NB4 (cell line): ENCODE measurements around the gene CPSF7.

Experiments used
- DNase-seq: peaks from one replicate; pipeline ENCODE4 v3.0.0; 2010; ENCODE audit warnings: low read depth
- H3K4me3 ChIP-seq: one replicate; pipeline ENCODE4 v1.5.1; 2011; ENCODE audit warnings: mild to moderate bottlenecking, low read depth, low read length, moderate library complexity
- CTCF ChIP-seq: IDR thresholded peaks from one replicate; pipeline ENCODE4 v1.5.1; 2012; ENCODE audit warnings: low read depth, low read length
- MAX ChIP-seq: IDR thresholded peaks from 2 replicates; pipeline ENCODE4 v1.6.1; 2011; ENCODE audit warnings: low read depth, low read length
- MYC ChIP-seq: IDR thresholded peaks from 2 replicates; pipeline ENCODE4 v1.6.1; 2011; ENCODE audit warnings: low read depth, low read length
- POLR2A ChIP-seq: IDR thresholded peaks from 2 replicates; pipeline ENCODE4 v1.6.1; 2011; ENCODE audit warnings: mild to moderate bottlenecking; ENCODE audit not compliant: insufficient read length; ENCODE audit errors: extremely low read depth

Gene CPSF7, protein sequence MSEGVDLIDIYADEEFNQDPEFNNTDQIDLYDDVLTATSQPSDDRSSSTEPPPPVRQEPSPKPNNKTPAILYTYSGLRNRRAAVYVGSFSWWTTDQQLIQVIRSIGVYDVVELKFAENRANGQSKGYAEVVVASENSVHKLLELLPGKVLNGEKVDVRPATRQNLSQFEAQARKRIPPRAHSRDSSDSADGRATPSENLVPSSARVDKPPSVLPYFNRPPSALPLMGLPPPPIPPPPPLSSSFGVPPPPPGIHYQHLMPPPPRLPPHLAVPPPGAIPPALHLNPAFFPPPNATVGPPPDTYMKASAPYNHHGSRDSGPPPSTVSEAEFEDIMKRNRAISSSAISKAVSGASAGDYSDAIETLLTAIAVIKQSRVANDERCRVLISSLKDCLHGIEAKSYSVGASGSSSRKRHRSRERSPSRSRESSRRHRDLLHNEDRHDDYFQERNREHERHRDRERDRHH

GRCh38 chr11:61429691-61430582, at the start of gene CPSF7, which contains the start of gene SDHAF2:
TSS of gene CPSF7 (minus strand) at chr11:61429975. CDS start at chr11:61429235, 740 bp downstream.
TSS of gene SDHAF2 (plus strand) at chr11:61430124. CDS start at chr11:61430147, 23 bp downstream.
- peak; percentile 98 for DNase-seq
- TF ChIP-seq MAX (peak; percentile 54; the same call in 1 of the 2 replicates), MYC (peak; percentile 71), CTCF (no peak), POLR2A (peak; percentile 92)
- H3K4me3 ChIP-seq: peak within 1 kb of the TSS; percentile 89

DNA sequence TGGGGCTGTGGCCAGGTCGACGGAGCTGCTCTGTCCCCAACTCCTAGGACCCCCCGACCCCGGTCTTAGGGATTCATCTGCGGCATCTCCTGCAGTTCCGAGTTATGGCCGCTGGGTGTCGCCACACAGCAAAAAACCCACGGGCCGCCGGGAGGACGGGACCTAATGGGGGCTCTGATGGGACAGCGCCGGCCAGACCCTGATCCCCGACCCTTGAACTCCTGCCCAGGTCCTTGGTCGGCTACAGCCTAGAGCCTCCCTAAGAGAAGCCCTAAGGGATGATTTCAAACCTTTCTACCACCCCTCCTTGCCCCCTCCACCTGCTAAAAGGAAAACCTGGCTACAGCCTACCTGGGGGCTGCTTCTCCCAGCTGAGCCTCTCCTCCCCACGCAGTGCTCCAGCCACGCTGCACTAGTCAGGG, 48.0 kb upstream of the CPSF7 start:
- no peak overlapping the region for H3K4me3 ChIP-seq
- TF ChIP-seq MAX: no peak
- no peak for TF ChIP-seq POLR2A
- peak; percentile 89 for TF ChIP-seq CTCF
- DNase-seq: peak; percentile 56

GRCh38 chr11:61477126-61477525, 47.4 kb upstream of the CPSF7 start:
- DNase-seq: no peak
- TF ChIP-seq MYC (no peak), MAX (no peak), POLR2A (no peak), CTCF (no peak)
- no peak overlapping the region for H3K4me3 ChIP-seq

DNA sequence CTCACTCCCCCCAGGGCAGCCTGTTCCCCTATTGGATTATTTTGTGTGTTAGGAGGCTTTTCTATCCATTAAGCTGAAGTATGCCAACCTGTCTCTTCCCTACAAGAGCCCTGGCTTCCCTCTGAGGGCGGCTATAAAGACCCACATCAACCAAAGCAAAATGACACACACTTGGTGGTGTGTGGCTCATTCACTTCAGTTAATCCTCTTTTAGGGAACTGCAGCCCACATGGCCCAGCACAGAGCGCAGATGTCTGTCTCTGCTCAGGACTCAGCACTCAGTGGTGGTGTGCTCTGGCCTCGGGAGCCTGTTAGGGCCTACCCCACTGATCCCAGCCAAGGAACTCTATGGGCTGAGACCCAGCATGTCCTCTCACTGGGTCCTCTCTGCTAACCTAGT, 46.6 kb upstream of the CPSF7 start:
- H3K4me3 ChIP-seq: no peak overlapping the region
- DNase-seq: no peak
- TF ChIP-seq MYC (no peak), CTCF (no peak), POLR2A (no peak), MAX (no peak)

- no peak for DNase-seq
- TF ChIP-seq CTCF (no peak), POLR2A (no peak), MAX (no peak), MYC (no peak)
- H3K4me3 ChIP-seq: no peak overlapping the region
Measured at GRCh38 chr11:61475433-61475832, 45.7 kb upstream of the CPSF7 start.
